ENCODE measurements around the gene NDNF. TPM values are rescaled to one million over a fixed set of nuclear protein-coding genes. Genes with fewer than 3 reads are reported as not detected.

Gene NDNF
- total and polyA plus RNA-seq, 9 of the 15 experiments (the other 6 are each of a cell fraction or from before 2014, with no cell fraction given): not detected

DNA sequence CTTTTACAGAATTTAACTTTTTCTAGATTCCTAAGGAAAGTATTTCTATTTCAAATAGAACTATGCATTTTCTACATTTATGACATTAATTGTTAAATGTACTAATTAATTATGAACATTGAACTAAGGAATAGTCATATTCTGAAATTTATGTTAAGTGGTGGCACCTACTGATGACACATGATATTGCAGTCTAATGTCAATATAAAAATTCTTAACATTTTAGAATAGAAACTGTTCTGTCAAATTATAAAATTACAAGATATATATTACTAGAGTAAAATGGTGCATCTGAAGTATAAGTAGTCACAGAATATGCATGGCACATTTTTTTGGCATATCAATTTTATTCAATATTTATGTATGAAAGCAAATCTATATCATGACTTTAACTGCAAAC, 40.2 kb upstream of the NDNF start:
- no peak for FAIRE-seq
- no peaks in the 10 kb centered on the region for H3K4me1 ChIP-seq (replicated peaks in 1 of 2; ENCODE audit: control insufficient read depth in 2 of 2, insufficient read depth in 2 of 2, low read length in 2 of 2)
- ChIA-PET CTCF (ENCODE audit: low intra/inter-chr PET ratio) (no interaction called here), POLR2A (no interaction called here)
- H3K9me1 ChIP-seq (ENCODE audit: control insufficient read depth, insufficient read depth, low read length): no peaks in the 10 kb centered on the region
- no peak overlapping the region for H3K27ac ChIP-seq (ENCODE audit: extremely low read depth, low read depth, low read length)
- H3K79me2 ChIP-seq (ENCODE audit: control insufficient read depth, insufficient read depth, low read length): no peaks in the 10 kb centered on the region
- no peak overlapping the region for H2AFZ ChIP-seq (ENCODE audit: low read depth, low read length)
- DNase-seq (ENCODE audit: extremely low read depth in 1 of 4, low spot score in 3 of 4): no peak
- no TSS peak for BruUV-seq (replicated peaks)
- in situ Hi-C loops (cut with MboI) (no loop called here), intact Hi-C loops (cut with micrococcal nuclease) (no loop called here)
- no peak for ATAC-seq
- H3K27me3 ChIP-seq (ENCODE audit: control insufficient read depth in 2 of 2, insufficient read depth in 2 of 2, low read length in 2 of 2): no peaks in the 10 kb centered on the region
- H4K20me1 ChIP-seq (replicated peaks; ENCODE audit: control insufficient read depth, insufficient read depth, low read length): no peaks in the 10 kb centered on the region
- no peaks in the 10 kb centered on the region for H3K36me3 ChIP-seq (ENCODE audit: control insufficient read depth, insufficient read depth, low read length)
- no peak for TF ChIP-seq POLR2A (conservative IDR thresholded peaks at IDR 0.05)
- TF ChIP-seq DACH1 (IDR thresholded peaks at IDR 0.05; ENCODE audit: partially characterized antibody): no peak
- no peak for TF ChIP-seq SREBF1 (IDR thresholded peaks at IDR 0.05; ENCODE audit: borderline replicate concordance, low read depth, low read length)
- TF ChIP-seq, protein P1, sequence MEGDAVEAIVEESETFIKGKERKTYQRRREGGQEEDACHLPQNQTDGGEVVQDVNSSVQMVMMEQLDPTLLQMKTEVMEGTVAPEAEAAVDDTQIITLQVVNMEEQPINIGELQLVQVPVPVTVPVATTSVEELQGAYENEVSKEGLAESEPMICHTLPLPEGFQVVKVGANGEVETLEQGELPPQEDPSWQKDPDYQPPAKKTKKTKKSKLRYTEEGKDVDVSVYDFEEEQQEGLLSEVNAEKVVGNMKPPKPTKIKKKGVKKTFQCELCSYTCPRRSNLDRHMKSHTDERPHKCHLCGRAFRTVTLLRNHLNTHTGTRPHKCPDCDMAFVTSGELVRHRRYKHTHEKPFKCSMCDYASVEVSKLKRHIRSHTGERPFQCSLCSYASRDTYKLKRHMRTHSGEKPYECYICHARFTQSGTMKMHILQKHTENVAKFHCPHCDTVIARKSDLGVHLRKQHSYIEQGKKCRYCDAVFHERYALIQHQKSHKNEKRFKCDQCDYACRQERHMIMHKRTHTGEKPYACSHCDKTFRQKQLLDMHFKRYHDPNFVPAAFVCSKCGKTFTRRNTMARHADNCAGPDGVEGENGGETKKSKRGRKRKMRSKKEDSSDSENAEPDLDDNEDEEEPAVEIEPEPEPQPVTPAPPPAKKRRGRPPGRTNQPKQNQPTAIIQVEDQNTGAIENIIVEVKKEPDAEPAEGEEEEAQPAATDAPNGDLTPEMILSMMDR (IDR thresholded peaks at IDR 0.05 in 2 of 3, conservative IDR thresholded peaks at IDR 0.05 in 1 of 3; ENCODE audit: insufficient read depth in 2 of 3, low read depth in 1 of 3, low read length in 3 of 3): peak in 2 of 3 experiments; percentile 3 to 17; a peak in 1 of 6 replicates
- TF ChIP-seq ZEB2 (IDR thresholded peaks at IDR 0.05): no peak
- no peak overlapping the region for H3K4me3 ChIP-seq
- H3K9me3 ChIP-seq (replicated peaks; ENCODE audit: control insufficient read depth, insufficient read depth, low read depth, low read length): no peaks in the 10 kb centered on the region; the same call in 1 of the 2 replicates
- no peak overlapping the region for H3K9ac ChIP-seq (ENCODE audit: insufficient read depth in 1 of 2, low read depth in 2 of 2, low read length in 2 of 2)
- H3K4me2 ChIP-seq (ENCODE audit: insufficient read depth, low read length): no peak overlapping the region

DNA sequence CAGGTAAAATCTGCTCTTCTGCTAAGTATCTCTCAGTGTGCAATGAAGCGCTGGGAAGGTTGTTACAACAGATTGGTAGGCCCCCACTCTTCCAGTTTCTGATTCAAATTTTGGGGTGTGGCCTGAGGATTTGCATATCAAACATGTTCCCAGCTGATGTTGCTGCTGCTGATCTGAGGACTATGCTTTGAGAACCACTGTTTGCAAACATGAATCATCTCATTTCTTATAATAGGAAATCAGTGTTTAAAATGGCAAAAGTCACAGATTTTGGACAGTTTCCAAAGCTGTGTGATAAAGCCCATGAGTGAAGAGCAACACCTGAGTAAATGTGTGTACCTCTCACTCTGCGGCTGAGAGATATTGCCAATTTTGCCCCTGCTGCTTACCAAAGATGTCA, 36.2 kb upstream of the NDNF start:
- no peaks in the 10 kb centered on the region for H3K36me3 ChIP-seq (ENCODE audit: control insufficient read depth, insufficient read depth, low read length)
- no peaks in the 10 kb centered on the region for H3K79me2 ChIP-seq (ENCODE audit: control insufficient read depth, insufficient read depth, low read length)
- no peaks in the 10 kb centered on the region for H3K9me1 ChIP-seq (ENCODE audit: control insufficient read depth, insufficient read depth, low read length)
- 0% methylated on average over 2 of the region's 2 CpGs for WGBS (ENCODE audit: insufficient coverage, low coverage, missing lambda C conversion rate)
- POLR2A ChIA-PET: no interaction called here
- in situ Hi-C loops (cut with MboI) (no loop called here), intact Hi-C loops (cut with micrococcal nuclease) (no loop called here)
- ATAC-seq: no peak
- no peak overlapping the region for H3K9ac ChIP-seq (ENCODE audit: insufficient read depth in 1 of 2, low read depth in 2 of 2, low read length in 2 of 2)
- no peak overlapping the region for H3K4me2 ChIP-seq (ENCODE audit: insufficient read depth, low read length)
- H3K4me3 ChIP-seq: no peak overlapping the region
- CTCF ChIA-PET (ENCODE audit: low intra/inter-chr PET ratio): no interaction called here
- H3K27ac ChIP-seq (ENCODE audit: extremely low read depth, low read depth, low read length): no peak overlapping the region
- no peak for DNase-seq (ENCODE audit: extremely low read depth in 1 of 4, low spot score in 3 of 4)
- no peaks in the 10 kb centered on the region for H3K27me3 ChIP-seq (ENCODE audit: control insufficient read depth in 2 of 2, insufficient read depth in 2 of 2, low read length in 2 of 2)
- H3K4me1 ChIP-seq (replicated peaks in 1 of 2; ENCODE audit: control insufficient read depth in 2 of 2, insufficient read depth in 2 of 2, low read length in 2 of 2): no peaks in the 10 kb centered on the region
- TF ChIP-seq, protein P2, sequence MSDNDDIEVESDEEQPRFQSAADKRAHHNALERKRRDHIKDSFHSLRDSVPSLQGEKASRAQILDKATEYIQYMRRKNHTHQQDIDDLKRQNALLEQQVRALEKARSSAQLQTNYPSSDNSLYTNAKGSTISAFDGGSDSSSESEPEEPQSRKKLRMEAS (CRISPR knock-in tag; IDR thresholded peaks at IDR 0.05): no peak
- TF ChIP-seq, protein P3, sequence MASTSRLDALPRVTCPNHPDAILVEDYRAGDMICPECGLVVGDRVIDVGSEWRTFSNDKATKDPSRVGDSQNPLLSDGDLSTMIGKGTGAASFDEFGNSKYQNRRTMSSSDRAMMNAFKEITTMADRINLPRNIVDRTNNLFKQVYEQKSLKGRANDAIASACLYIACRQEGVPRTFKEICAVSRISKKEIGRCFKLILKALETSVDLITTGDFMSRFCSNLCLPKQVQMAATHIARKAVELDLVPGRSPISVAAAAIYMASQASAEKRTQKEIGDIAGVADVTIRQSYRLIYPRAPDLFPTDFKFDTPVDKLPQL (IDR thresholded peaks at IDR 0.05; ENCODE audit: extremely low read depth, insufficient read length): no peak
- no peak for TF ChIP-seq ZNF232 (CRISPR knock-in tag; IDR thresholded peaks at IDR 0.05)
- no peak for TF ChIP-seq NELFE (IDR thresholded peaks at IDR 0.05; ENCODE audit: insufficient read depth, insufficient read length)
- TF ChIP-seq, protein P4, sequence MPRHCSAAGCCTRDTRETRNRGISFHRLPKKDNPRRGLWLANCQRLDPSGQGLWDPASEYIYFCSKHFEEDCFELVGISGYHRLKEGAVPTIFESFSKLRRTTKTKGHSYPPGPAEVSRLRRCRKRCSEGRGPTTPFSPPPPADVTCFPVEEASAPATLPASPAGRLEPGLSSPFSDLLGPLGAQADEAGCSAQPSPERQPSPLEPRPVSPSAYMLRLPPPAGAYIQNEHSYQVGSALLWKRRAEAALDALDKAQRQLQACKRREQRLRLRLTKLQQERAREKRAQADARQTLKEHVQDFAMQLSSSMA (CRISPR knock-in tag; IDR thresholded peaks at IDR 0.05): no peak
- no peak for TF ChIP-seq CXXC5 (CRISPR knock-in tag; IDR thresholded peaks at IDR 0.05)
- TF ChIP-seq TAF1 (IDR thresholded peaks at IDR 0.05; ENCODE audit: control insufficient read depth, extremely low read depth, insufficient read depth, low read length, severe bottlenecking): no peak
- H3K9me3 ChIP-seq (replicated peaks; ENCODE audit: control insufficient read depth, insufficient read depth, low read depth, low read length): no peaks in the 10 kb centered on the region
- H4K20me1 ChIP-seq (replicated peaks; ENCODE audit: control insufficient read depth, insufficient read depth, low read length): no peaks in the 10 kb centered on the region
- BruUV-seq (replicated peaks): no TSS peak
- no peak for FAIRE-seq
- H2AFZ ChIP-seq (ENCODE audit: low read depth, low read length): no peak overlapping the region

All from K562 (cell line).